Stimulated activated naive CD8-positive, alpha-beta T cell treated with anti-CD3 and anti-CD28 coated beads, Interleukin-15, Interleukin-2, amounts not matched to agents 100 U/mL and 50 U/mL, for 24 hours (primary cell): Measurements from ENCODE around the gene LTF.

ENCODE experiments used
- ATAC-seq: fragments of 150-1000 bp; cut with Tn5 transposase; one replicate; pipeline ENCODE4 v1.10.0; 2021
- DNase-seq: peaks from one replicate; pipeline ENCODE4 v3.0.0; 2021

LTF gene

DNA sequence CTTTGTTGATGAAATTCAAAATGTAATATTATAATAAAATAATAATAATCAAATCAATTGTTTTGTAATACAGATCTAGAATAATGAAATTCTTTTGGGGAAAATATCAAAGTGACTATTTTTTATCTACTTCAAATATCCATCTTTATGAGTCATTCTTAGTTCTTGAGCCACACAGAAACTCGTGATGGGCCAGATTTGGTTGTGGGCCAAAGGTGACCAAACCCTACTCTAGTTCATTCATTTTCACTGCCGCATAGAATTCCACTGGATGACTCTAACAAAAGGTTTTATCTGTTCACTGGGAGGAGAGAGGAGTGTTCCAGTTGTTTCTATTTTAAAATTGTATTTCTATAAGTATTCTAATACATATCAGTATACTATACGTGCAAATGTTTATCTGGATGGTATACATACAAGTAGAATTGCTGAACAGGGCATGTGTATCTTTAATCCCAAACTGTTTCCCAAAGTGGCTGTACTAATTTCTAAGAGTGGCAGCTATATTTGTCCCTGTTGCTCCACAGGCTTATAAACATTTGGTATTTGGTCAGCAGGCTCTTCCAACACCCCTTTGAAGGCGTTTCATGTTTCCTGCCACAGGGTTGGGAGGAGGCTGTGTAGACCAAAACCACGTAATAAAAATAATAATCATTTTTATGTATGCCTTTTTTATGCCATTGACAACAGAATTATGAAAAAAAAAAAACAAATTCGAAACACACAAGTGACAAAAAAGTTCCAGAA is 25.8 kb upstream of the LTF start:
- DNase-seq: no peak
- no peak for ATAC-seq

DNA sequence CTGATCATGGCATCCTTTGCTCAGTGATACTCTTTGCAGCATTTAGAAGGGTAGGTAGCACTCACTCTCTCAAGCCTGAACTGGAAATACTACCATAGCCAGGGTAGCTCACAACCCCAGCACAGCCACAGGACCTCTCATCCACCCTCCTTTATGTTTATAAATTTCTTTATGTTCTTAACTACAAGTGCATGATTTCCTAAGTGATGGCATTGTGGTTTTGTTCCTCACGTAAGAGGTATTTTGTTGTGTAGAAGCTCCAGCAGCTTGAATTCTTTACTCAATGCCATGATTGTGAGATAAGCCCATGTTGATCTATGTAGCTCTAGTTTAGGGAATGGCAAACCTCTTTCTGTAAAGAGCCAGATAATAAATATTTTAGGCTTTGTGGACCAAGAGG is 25.2 kb upstream of the LTF start:
- DNase-seq (no peak), ATAC-seq (no peak)

DNA sequence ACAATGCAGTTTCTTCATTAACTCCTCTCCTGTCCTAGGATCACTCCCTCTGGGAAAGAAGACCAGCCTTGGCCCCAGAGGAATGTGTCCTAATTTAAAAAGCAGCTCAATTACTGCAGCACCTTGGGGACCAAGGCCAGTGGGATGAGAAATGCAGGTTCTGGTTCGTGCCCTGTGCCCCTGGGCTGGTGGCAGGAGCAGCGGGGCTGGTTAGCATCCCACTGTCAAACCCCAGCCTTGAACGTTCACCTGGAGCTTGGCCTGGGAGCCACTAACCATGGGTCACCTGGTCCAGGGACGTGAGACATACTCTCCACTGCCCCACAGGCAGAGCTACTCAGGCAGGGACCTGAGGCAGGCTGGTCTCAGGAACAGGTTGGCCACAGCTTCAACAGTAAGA is 24.7 kb upstream of the LTF start:
- DNase-seq (no peak), ATAC-seq (no peak)

DNA sequence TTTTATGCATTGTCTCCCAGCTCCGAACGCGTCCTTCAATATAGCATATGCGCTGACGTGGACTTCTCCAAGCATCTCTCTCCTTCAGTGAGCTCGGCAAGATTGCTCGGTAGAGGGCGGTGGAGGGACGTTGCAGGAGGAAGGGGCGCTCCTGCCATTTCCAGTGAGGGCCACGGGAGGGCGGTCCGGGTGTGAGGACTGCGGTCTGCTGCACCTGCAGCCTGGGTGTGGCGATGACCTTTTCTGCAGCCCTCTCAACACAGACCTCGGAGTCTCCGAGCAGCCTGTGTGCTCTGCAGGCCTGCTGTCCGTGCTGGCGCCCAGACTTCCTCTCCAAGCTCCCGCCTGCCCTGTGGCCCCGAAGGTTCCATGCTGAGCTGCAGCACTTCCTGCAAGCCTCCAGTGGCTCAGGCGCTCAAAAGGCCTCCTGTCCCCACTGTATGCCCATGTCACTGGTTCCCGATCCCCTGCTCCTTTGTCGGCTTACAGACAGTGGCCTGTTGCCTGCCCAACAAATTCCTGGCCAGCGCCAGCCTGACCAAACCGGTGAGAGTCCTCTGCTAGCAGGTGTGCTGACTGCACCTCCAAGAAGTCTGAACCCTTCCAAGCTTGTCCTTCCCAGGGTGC is 24.1 kb upstream of the LTF start:
- DNase-seq: peak; percentile 95
- peak; percentile 94 for ATAC-seq

DNA sequence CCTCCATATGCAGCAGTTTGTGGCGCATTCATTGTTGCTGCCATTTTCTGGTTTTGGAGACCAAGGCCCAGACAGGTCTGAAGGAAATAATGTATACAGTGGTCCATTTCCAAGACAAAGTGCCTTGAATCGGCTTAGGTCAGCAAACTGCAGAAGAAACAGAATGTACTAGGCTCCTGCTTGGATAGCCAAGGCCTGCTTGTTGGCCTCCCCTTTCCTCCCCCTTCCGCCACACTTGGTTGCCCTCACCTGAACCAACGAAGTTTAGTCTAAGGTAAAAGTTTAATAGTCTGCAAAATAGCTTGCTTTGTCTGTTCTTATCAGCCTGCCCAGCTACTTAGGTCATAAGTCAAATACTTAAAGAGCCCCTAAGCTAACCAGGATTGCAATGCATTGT is 21.1 kb upstream of the LTF start:
- ATAC-seq: no peak
- no peak for DNase-seq

DNA sequence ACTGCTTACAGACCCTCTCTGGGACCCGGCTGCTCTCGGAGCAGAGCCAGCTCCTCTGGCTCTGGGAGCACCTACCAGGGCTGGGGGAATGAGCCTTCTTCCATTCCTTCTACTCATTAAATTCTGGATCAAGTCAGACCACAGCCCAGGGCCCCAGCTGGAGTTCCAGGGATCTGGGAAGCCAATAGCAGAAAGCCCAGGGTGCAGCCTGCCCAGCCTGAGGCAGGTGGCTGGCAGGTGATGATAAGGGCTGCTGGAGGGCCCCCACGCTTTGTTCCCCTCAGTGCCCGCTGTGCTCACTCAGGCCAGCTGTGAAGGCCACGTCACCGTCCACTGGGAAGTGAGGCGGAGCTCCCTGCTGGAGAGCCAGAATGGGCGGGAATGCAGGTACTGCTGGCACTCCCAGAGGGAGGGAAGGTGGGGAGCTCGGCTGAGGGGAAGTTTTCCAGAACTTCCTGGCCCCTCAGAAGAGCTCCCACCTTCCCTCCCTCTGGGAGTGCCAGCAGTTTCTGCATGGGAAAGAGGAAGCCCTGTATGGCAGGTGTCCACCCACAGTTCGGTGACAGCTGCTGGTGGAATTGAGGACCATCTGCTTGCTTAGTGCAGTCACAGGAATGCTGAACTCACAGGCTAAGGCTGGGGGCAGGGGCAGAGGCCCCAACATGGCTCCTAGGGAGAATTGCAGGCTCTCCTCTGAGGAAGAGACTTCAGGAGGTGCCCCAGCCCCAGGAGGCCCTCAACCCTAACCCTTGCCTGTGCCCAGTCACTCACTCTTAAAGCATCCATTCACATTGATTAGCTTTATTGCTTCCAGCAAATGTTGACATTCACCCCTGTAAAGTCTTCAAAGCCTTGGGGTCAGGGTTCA is 20.4 kb upstream of the LTF start:
- ATAC-seq (no peak), DNase-seq (no peak)

DNA sequence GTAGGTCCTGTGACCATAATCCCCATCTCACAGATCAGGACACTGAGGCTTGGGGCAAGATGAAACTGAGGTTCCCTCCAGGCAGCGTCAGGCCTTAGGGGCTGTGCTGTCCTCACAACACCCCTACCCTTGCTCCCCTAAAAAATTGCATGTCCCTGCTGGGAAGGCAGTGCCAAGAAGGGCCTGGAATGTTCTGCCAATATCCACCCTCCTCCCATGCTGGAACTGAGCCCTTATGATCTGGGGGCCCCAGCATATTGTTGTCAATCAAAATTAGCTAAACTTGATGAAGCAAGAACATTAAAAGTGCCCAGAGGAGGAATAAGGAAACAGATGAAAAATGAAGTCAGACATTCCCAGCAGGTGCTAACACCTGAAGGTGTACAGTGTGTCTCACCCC is 19.7 kb upstream of the LTF start:
- DNase-seq (no peak), ATAC-seq (no peak)

DNA sequence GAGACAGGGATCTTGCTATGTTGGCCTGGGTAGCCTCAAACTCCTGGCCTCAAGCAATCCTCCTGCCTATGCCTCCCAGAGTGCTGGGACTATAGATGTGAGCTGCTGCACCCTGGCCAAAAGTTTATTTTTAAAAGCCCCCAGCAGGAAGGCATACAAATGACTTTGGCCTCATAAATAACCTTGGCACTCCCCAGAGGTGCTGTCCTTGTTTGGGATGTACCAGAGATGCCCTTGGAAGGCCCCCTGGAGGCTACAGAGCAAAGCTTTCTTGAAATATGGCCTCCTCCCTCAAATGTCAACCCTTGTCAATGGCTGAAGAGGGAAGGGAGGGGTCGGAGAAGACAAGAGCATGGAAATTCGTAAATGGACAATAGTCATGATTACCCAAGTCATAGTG is 19.1 kb upstream of the LTF start:
- ATAC-seq (no peak), DNase-seq (no peak)

DNA sequence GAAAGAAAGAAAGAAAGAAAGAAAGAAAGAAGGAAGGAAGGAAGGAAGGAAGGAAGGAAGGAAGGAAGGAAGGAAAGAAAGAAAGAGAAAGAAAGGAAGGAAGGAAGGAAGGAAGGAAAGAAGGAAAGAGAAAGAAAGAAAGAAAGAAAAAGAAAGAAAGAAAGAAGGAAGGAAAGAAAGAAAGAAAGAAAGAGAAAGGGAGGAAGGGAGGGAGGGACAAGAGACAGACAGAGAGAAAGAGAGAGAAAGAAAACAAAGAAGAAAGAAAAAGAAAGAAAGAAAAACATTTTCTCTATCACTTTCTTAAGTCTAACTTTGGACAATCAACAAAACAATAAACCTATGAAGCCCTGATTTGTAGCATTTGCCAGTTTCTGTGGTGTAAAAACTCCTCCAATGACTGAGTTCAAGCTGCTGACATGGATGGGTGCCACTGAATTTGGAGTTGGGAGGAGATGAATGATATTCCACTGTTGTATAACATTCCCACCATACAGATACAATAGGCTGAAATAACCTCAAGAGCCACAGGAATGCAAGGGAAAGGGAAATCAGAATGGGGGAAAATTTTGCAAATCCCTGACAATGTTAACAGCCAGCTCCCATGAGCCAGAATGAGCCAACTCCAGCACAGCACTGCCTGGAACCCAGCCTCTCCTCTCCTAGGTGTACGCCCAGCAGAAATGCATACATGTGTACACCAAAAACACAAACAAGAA is 18.1 kb upstream of the LTF start:
- ATAC-seq (no peak), DNase-seq (no peak)

DNA sequence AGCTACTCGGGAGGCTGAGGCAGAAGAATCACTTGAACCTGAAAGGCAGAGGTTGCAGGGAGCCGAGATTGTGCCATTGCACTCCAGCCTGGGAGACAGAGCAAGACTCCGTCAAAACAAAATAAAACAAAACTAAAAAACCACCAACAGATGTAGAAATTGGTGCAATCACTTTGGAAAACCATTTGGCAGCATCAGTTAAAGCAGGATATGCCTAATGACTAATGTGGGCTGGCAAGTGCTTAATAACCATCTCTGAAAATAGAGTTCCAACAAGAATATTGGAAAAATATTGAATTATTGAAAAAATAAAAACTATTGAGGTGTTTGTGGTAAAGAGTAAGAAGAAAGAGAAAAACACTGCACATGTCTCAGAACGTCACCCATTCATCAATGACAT is 16.9 kb upstream of the LTF start:
- DNase-seq: no peak
- no peak for ATAC-seq

DNA sequence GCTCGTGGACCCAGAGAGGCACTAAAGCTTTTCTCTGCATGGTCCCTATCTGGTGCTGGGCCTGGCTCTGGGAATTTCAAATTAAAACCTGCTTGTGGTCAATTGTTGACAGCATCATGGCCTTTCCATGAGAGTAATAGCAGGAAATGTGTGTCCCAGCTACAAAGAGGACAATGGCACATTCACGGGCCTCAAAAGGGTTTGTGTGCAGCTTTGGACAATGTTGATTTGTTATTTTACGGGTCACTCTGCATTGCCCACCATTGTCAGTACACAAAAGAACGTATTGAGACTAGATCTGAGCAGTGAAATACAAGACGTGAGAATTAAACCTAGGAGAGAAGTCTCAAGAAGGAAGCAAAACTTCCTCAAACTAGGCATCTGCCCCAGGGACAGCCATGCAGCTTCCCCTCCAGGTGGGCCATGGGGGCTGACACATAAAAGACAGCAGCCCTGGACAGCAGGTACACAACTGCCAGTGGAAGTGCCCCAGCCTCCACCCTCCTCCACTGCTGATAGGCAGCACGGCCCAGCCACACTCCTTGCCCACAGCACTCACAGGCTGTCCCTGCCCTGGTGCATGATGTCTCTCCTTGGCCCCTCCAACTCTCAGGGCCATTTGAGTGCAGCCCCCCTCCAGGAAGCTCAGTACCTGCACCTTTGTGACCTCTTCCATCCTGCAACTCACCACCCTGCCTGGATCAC is 15.9 kb upstream of the LTF start:
- no peak for DNase-seq
- ATAC-seq: no peak

DNA sequence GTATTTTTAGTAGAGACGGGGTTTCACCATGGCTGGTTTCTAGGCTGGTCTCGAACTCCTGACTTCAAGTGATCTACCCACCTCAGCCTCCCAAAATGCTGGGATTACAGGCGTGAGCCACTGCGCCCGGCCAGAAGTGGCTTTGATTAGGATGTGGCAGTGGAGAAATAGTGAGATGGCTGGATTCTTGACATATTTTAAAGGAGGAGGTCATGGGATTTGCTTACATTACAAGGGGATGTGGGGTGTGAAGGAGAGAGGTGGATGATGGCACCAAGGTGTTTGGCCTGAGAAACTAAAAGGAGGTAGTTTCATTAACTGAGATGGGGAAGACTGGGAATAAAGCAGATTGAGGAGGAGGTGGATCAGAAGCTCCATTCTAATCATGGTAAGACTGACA is 15.0 kb upstream of the LTF start:
- DNase-seq (no peak), ATAC-seq (no peak)

DNA sequence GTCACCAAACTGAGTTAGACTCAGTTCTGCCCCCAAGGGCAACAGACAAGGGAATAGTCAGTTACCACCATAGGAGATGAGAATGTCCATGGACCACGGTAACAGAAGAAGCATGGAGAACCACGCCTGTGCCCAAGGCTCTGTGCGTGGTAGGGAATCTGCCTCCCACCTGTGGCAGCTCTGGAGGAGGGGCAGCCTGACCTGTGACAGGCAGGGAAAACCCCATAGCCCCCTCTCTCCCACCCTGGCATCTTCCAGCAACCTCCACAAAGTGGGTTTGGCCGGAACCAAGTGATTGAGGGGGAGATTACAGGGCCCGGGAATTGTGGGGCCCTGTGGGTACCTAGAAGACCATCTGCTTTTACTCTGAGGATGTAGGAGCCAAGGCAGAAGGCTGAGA is 14.3 kb upstream of the LTF start:
- DNase-seq: no peak
- no peak for ATAC-seq

DNA sequence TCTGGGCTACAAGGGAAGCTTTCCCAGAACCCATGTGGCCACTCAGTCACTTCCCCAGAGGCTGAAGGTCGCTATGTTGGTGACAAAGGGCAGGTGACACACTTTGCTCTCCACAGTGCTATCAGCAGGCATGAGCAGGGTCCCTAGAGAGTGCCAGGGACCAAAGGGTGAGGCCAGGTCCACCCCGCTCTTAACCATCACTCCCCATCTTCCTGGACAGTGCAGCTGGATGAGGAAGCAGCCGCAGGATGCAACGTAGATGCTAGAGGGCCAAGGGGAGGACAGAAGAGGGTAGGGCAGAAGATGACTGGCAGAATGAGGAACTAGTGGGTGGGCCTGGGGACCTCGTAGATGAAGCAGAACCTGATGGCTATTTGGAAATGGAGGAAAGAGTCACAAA is 13.6 kb upstream of the LTF start:
- DNase-seq (no peak), ATAC-seq (no peak)

DNA sequence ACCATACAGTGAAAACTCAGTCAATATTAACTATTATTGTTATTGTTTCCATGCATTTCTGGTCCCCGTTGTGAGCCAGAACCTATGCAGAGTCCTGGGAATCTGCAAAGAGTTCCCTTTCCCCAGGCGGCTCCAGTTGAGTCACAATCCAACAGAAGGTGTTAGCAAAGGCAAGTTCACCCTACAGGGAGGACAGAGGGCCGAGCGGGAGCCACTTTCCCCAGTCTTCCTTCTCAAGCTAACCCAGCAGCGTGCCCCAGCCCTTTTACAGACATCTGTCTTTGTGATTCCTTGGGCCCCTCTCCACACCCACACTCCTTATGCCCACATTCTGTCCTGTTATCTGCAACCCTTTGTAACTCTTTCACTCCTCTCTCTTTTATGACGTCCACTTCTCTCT is 13.1 kb upstream of the LTF start:
- ATAC-seq (no peak), DNase-seq (no peak)

DNA sequence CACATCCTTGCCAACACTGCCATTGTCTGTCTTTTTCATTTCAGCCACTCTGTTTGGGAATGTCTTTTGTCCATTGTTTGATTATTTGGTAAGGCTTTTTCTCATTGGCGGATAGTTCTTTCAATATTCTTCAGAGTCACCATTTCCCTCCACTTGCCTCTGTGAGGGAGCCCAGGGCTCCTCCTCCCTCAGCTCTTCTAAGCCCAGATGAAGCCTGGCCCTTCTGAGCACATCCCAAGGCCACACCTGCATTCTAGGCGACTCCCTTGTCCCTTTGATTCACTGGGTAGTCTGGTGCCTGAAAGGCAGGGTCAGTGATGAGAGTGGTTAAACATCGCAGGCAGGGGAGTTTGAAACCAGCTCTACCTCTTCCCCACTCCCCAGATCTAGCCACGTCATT is 12.4 kb upstream of the LTF start:
- no peak for DNase-seq
- ATAC-seq: no peak

DNA sequence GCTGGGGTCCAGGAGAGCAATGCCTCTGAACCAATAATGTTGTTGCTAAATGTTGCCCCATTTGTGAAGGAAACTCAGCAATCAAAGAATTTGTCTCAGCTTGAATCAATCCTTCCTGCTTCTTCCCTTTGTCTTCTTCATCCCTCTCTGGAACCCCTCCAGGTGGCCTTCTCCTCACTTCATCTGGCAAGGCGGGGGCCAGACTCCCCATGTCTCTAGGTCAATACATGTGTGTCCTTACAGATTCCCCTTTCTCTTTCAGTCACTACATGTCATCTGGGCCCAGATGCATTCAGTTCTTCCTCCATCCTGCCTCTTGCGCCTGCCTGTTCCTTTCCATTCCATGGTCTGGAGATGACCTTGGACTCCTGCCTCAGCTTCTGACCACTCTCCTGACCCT is 8.0 kb upstream of the LTF start:
- no peak for ATAC-seq
- DNase-seq: no peak

DNA sequence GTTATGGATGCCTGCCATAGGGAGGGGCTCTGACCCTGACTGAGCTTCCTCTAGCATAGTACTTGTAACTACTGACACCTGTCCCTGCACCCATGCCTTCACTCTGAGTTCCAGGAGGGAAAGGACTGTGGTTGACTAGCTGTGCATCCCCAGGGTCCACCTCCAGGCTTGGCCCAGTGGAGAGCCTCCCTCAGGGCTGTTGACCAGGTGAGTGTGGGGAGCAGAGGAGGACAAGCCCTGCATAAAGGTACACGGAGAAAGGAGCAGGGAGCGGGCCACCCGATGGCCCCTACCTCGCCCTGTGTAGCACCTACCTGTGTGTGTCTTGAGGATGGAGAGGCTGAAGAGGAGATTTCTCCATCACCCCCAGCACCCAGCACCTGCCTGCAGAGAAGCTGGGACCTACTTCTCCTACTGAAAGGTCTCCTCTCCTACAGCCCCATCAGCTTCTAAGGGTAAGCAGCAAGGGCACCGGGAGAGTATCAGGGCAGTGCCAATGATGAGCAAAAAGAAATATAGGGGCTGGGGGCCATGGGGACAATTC is 6.7 kb upstream of the LTF start:
- ATAC-seq: no peak
- no peak for DNase-seq

DNA sequence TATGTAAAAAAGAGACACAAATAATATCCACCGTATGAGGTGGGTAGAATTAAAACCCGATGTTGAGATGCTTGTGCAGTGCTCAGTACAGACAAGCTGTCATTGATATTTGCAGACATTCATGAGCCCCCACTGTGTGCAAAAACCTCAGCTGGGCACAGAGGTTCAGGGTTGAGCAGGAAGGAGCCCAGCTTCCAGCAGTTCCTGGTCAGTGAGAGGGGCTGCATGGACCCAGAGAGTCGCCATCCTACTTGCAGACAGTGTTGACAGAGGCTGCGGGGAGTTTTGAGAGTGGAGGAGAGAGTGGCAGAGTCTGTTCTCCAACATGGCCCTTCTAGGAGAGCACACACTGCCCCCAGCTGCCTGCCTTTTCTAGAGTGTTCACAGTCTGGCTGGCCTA is 6.1 kb upstream of the LTF start:
- DNase-seq (no peak), ATAC-seq (no peak)

DNA sequence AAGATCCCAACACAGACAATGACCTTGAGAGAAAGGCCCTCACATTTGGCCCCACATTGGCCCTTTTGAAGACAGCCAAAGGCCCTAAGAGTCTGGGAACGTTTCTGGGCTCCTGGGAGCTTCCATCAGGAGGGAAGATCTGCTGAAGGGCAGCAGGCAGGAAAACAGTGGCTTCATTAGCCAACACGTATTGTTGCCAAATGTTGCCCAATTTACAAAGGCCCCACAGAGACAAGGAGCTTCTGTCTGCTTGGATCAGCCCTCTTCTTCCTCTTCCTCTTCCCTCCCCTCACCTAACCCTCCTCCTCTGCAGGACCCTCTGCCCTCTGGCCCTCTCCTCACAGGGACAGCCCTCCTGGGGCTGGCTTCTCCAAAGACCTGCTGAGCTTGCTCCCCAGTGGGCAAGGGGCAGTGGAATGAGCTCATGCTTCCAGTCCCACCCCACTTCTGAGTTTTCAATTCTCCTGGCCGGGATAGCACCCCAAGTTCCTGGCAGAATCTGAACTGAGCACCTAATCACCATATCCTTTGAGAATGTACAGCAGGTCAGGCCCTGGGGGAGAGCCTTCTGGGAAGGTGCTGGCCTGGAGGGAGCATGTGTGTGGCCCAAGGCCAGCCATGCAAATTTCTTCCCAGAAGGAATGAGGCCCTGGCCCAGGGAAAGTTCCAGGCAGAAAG is 5.1 kb upstream of the LTF start:
- no peak for ATAC-seq
- no peak for DNase-seq
